ENCODE results near the gene CRADD.
"Not testable (repeated sequence)": the region's sequence is repeated elsewhere in the genome, so short reads cannot be mapped to it uniquely, and the experiment has no call there.

The CRADD gene

GRCh38 chr12:93844164-93844784 is 167.1 kb downstream of the CRADD start:
- no peak for DNase-seq (ENCODE audit: low spot score)

- no peak for DNase-seq (ENCODE audit: low spot score)
Observed at GRCh38 chr12:93846936-93847516, 169.9 kb downstream of the CRADD start.

GRCh38 chr12:93847517-93848474 is 170.6 kb downstream of the CRADD start:
- no peak for DNase-seq (ENCODE audit: low spot score)

- no peak for DNase-seq (ENCODE audit: low spot score)
Observed at GRCh38 chr12:93848523-93849101, 171.4 kb downstream of the CRADD start.

DNA sequence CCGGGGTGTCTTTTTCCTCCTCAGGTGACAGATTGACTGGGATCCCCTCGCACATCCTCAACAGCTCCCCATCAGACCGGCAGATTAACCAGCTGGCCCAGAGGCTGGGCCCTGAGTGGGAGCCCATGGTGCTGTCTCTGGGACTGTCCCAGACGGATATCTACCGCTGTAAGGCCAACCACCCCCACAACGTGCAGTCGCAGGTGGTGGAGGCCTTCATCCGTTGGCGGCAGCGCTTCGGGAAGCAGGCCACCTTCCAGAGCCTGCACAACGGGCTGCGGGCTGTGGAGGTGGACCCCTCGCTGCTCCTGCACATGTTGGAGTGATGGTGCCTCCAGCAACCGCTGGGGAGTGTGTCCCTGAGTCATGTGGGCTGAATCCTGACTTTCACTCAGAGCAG is 172.8 kb downstream of the CRADD start:
- DNase-seq (ENCODE audit: low spot score): no peak

DNA sequence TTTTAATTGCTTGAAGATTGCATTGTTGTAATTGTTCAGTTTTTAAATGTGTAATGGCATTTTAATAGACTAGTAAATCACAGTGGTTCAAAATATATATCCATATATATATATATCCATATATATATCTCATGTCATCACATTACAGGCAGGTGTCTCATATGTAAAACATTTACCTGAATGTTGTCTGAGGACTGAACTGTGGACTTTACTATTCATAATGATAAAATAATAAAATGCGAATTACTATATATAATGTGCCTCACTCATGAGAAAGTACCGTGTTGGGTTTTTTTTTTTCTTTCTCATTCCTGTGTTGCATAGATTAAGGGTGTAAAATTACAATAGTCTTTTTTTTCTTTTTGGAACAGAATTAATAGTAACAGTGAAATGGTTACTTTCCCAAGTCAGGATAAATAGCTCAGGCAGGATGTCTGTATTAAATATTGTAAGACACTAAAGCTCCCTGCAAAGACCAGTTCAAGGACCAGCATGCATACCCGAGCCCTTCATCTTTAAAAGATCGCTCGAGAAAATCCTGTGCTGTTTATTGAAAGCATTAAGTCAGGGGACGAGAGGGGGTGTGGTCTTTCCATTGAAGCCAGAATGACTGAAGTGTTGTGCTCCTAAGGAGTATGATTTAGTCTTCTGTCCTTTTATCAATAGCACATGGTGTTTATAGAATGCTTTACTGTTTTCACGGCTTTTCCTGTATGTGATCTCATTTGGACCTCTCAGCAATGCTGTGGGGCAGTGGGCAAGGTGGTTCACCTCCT is 173.5 kb downstream of the CRADD start:
- no peak for DNase-seq (ENCODE audit: low spot score)

DNA sequence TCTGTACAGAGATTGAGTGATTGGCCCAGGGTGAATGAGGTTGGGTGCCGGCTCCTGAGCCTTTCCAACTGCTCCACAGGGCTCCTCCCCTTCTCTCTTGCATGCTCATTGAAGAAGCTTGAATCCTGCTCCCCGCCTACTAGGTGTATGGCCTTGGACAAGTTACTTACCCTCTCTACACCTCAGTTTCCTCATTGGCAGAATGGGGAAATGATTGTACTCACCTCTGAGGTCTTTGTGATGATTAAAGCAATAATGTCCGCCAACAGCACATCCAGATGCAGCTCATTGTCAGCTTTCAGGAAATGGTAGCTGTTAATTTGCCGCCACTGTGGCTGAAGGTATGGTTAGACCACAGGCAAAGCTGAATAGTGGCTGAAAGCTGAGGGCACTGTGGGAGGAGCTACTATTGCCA is 174.1 kb downstream of the CRADD start:
- no peak for DNase-seq (ENCODE audit: low spot score)

GRCh38 chr12:93852173-93852591 is 175.0 kb downstream of the CRADD start:
- no peak for DNase-seq (ENCODE audit: low spot score)

GRCh38 chr12:93853698-93854478 is 176.7 kb downstream of the CRADD start:
- no peak for DNase-seq (ENCODE audit: low spot score)

DNA sequence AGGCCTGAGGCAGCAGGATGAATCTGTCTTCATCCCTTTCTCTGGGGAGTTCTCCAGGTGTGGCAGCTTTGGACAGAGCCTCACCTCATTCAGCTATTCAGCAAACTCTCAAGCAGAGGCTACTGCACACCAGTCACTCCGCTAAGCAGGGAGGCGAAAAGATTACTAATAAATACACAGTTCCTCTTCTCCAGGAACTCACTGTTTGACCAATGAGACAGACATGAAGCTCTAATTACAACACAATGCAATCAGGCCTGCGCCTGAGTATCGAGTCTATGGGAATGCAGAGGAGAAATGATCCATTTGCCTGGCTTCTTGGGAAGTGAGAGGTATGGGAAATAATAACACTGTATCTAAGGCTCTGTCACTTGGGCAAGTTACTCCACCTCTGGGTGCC is 178.1 kb downstream of the CRADD start:
- DNase-seq (ENCODE audit: low spot score): no peak

GRCh38 chr12:93856611-93857010 is 179.4 kb downstream of the CRADD start:
- no peak for DNase-seq (ENCODE audit: low spot score)

- no peak for DNase-seq (ENCODE audit: low spot score)
Observed at GRCh38 chr12:93857279-93857938, 180.2 kb downstream of the CRADD start.

DNA sequence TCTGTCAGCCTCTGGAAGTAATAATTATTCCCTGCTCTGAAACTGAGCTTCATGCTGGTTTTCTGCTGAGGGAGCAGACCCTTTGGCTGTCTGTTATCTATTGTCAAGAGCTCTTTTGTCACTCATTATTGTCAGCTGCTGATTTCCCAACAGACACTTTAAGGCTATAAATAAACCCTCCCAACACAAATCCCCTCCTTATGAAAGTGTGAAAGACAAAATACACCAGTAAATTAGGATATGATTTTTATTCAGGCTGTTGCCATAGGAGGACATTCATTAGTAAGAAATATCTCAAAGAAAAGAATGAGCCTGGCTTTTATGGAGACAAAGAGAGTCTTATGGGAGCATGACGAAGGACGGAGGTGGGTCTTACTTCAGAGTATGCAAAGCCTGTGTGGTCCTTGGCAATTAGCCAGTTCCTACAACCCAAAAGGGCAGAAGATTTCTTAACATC is 180.8 kb downstream of the CRADD start:
- no peak for DNase-seq (ENCODE audit: low spot score)

- no peak for DNase-seq (ENCODE audit: low spot score)
Observed at GRCh38 chr12:93860668-93861373, 183.6 kb downstream of the CRADD start.

DNA sequence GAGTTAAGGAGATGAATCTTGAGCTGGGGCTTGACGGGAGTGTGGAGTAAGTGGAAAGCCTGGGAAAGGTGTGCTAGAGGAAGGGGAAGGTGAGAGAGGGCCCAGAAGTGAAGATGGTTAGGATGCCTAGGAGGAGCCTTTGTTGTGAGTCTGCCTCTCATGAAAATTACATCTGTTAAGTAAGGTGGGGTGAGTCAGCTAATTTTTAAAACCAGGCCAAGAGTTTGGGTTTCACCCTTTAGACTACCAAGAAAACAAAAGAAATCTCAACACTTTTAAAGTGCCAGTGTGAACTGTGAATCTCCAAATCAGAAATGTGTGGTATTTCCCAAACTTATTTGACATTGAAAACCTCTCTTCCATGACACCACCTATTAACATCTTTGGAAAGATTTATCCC is 185.2 kb downstream of the CRADD start:
- DNase-seq (ENCODE audit: low spot score): no peak

GRCh38 chr12:93865751-93866150 is 188.6 kb downstream of the CRADD start:
- no peak for DNase-seq (ENCODE audit: low spot score)

GRCh38 chr12:93868771-93869170 is 191.6 kb downstream of the CRADD start:
- no peak for DNase-seq (ENCODE audit: low spot score)

DNA sequence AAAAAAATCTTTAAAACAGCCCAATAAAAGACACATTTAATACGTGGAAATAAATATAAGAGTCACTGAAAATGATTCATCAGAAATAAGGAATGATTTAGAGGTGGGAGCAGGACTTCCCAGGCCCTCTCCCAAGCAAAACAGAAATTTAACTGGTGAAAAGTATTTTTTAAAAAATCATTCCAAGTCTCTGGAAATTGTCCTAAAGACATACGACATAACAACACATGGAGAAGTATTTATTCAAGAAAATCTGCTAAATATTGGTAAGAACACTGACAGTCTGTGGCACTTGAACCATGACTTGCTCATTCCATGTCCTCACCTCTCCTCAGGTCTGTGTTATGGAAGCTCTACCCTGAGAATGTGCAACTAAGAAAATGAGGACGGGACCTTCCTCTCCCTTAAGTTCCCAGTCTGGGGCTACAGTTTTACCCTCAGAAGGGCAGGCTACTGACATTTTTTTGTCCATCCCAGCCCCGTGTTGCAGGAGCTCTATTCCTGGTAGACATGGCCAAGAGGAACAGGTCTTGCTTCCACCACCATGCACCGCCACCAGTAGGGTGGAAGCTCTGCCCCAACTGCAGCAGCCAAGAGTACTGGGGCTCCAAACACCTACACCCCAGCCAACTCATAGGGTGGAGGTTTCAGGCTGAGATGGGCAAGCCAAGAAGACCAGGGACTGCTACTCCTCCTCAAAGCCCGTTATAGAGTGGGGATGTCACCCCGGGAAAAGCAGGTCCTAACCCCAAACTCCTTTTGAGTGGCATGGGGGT is 193.0 kb downstream of the CRADD start:
- no peak for DNase-seq (ENCODE audit: low spot score)

DNA sequence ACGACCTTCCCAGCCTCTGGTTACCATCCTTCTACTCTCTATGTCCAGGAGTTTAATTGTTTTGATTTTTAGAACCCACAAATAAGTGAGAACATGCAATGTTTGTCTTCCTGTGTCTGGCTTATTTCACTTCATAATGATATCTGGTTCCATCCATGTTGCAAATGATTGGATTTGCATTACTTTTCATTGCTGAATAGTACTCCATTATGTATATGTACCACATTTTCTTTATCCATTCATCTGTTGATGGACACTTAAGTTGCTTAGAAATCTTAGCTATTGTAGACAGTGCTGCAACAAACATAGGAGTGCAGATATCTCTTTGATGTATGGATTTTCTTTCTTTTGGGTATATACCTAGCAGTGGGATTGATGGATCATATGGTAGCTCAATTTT is 194.4 kb downstream of the CRADD start:
- not testable (repeated sequence) for DNase-seq (ENCODE audit: low spot score)

Measured in SW480 (cell line).